Lung (tissue), 12 donors: ENCODE results near the gene AQP12A. TPM values are rescaled to one million over a fixed set of nuclear protein-coding genes. Genes with fewer than 3 reads are reported as not detected.

ENCODE experiments used
- ATAC-seq: fragments of 200-7000 bp; cut with Tn5 transposase; one replicate; pipeline ENCODE4 v1.9.1; 2020; ENCODE audit warnings: moderate number of reproducible peaks; ENCODE audit not compliant: insufficient read depth, low FRiP score
- DNase-seq, 3 donors: peaks; one replicate each; pipeline ENCODE4 v3.0.0-alpha.2; 2013 to 2017
- H3K27ac ChIP-seq, 2 donors: one replicate each; pipeline ENCODE4 v1.5.1; 2013; ENCODE audit warnings: mild to moderate bottlenecking in 2 of 2, moderate library complexity in 2 of 2, control low read depth in 1 of 2, inconsistent platforms in 1 of 2, low read depth in 1 of 2, low read length in 1 of 2
- H3K27me3 ChIP-seq, 3 donors: one replicate each; pipeline ENCODE4 v1.5.1; 2013; ENCODE audit warnings: low read length in 2 of 3; ENCODE audit not compliant: control insufficient read depth in 3 of 3, insufficient read depth in 3 of 3
- H3K36me3 ChIP-seq, 4 donors: one replicate each; pipeline ENCODE4 v1.5.1; 2013; ENCODE audit warnings: low read length in 4 of 4, mild to moderate bottlenecking in 1 of 4, moderate library complexity in 1 of 4; ENCODE audit not compliant: control insufficient read depth in 4 of 4, insufficient read depth in 4 of 4
- H3K4me1 ChIP-seq, 5 donors: one replicate each; pipeline ENCODE4 v1.5.1; 2013; ENCODE audit warnings: low read length in 5 of 5, mild to moderate bottlenecking in 2 of 5, moderate library complexity in 1 of 5; ENCODE audit not compliant: control insufficient read depth in 5 of 5, insufficient read depth in 5 of 5
- H3K4me3 ChIP-seq: one replicate; pipeline ENCODE4 v1.5.1; 2013; ENCODE audit warnings: mild to moderate bottlenecking, control low read depth, moderate library complexity
- H3K9ac ChIP-seq, 2 donors: one replicate each; pipeline ENCODE4 v1.5.1; 2013; ENCODE audit warnings: low read length in 2 of 2, control low read depth in 1 of 2; ENCODE audit not compliant: insufficient read depth in 1 of 2
- H3K9me3 ChIP-seq, 4 donors: one replicate each; pipeline ENCODE4 v1.5.1; 2013; ENCODE audit warnings: low read length in 3 of 4, mild to moderate bottlenecking in 1 of 4, moderate library complexity in 1 of 4; ENCODE audit not compliant: control insufficient read depth in 4 of 4, insufficient read depth in 3 of 4
- WGBS, 2 donors: extraction: QIAGEN DNeasy Blood & Tissue Kit; methylation state at CpG; one replicate each; pipeline ENCODE4 v1.1.7; 2013; 5-methylcytosine and 5-hydroxymethylcytosine counted together
- polyA plus RNA-seq, 2 donors: library from polyadenylated mRNA; stranded (reverse); fragments of 200-250 nt; gene quantifications; one replicate each; pipeline ENCODE4 v1.2.1, GENCODE V29; 2013
- total RNA-seq, 2 donors: library from RNA; depleted of rRNA in 1 of 2; stranded (reverse); fragments of >200 nt in 1 of 2; gene quantifications; one replicate each; pipeline ENCODE4 v1.2.1, GENCODE V29; 2014 to 2021
- TF ChIP-seq, protein P1 (sequence below): IDR thresholded peaks from 2 replicates; pipeline ENCODE4 v1.5.1; 2012; ENCODE audit warnings: mild to moderate bottlenecking; ENCODE audit errors: control extremely low read depth, extremely low read depth
- donor health status: control.
- donor health status: control.
- donor health status: Bipolar disorder and iron deficiency.
- donor health status: healthy.
- donor health status: DM: yes; HTN: yes; CAD: no.

The AQP12A gene
- total and polyA plus RNA-seq, 4 donors = not detected

- Histone ChIP-seq H3K9ac (no peak overlapping the region), H3K27ac (no peak overlapping the region), H3K4me3 (no peak overlapping the region), H3K4me1 (peaks cover 0 to 2% (median 0%) of the 10 kb centered on the region in 5 donors), H3K9me3 (peaks cover 0 to 1% (median 0%) of the 10 kb centered on the region in 4 donors), H3K27me3 (peaks cover 0 to 2% (median 0%) of the 10 kb centered on the region in 3 donors), H3K36me3 (no peaks in the 10 kb centered on the region)
- 68 to 77% methylated on average over 15 of the region's 15 CpGs for WGBS, 2 donors
- ATAC-seq (no peak), DNase-seq (no peak)
- TF ChIP-seq, protein P1, sequence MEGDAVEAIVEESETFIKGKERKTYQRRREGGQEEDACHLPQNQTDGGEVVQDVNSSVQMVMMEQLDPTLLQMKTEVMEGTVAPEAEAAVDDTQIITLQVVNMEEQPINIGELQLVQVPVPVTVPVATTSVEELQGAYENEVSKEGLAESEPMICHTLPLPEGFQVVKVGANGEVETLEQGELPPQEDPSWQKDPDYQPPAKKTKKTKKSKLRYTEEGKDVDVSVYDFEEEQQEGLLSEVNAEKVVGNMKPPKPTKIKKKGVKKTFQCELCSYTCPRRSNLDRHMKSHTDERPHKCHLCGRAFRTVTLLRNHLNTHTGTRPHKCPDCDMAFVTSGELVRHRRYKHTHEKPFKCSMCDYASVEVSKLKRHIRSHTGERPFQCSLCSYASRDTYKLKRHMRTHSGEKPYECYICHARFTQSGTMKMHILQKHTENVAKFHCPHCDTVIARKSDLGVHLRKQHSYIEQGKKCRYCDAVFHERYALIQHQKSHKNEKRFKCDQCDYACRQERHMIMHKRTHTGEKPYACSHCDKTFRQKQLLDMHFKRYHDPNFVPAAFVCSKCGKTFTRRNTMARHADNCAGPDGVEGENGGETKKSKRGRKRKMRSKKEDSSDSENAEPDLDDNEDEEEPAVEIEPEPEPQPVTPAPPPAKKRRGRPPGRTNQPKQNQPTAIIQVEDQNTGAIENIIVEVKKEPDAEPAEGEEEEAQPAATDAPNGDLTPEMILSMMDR = no peak
Observed at GRCh38 chr2:240707043-240707756, 15.5 kb downstream of the AQP12A start.

DNA sequence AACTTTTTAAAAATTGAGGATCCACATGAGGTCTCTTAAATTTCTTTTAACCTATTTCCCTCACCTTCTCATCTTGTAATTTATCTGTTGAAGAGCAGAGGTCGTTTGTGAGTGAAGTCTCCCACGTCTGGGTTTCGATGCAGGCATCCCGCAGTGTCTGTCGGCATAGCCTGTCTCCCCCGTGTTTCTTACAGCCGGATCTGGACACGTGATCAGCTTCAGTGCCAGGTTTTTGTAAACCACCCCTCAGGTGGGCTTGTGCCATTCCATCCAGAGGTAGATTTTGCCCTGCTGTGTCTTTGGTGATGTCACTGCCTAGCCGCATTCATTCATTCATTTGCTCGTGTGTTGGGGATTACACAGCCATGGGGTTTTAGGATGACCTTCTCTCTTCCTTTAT, 16.2 kb downstream of the AQP12A start:
- H3K9me3 ChIP-seq = peaks cover 0 to 1% (median 0%) of the 10 kb centered on the region in 4 donors
- H3K27me3 ChIP-seq = peaks cover 0 to 2% (median 0%) of the 10 kb centered on the region in 3 donors
- WGBS, 2 donors = 76 to 81% methylated on average over 10 of the region's 10 CpGs
- H3K4me3 ChIP-seq = no peak overlapping the region
- TF ChIP-seq, protein P1 = no peak
- H3K4me1 ChIP-seq = peaks cover 0 to 2% (median 0%) of the 10 kb centered on the region in 5 donors
- DNase-seq (no peak), ATAC-seq (no peak)
- no peaks in the 10 kb centered on the region for H3K36me3 ChIP-seq
- no peak overlapping the region for H3K27ac ChIP-seq
- H3K9ac ChIP-seq = no peak overlapping the region

- no peak overlapping the region for H3K9ac ChIP-seq
- H3K36me3 ChIP-seq = no peaks in the 10 kb centered on the region
- WGBS, 2 donors = 69 to 89% methylated on average over 7 of the region's 7 CpGs
- H3K27me3 ChIP-seq = peaks cover 0 to 2% (median 0%) of the 10 kb centered on the region in 3 donors
- H3K27ac ChIP-seq = no peak overlapping the region
- H3K4me1 ChIP-seq = peaks cover 0 to 2% (median 0%) of the 10 kb centered on the region in 5 donors
- TF ChIP-seq, protein P1 = no peak
- ATAC-seq (no peak), DNase-seq (no peak)
- H3K4me3 ChIP-seq = no peak overlapping the region
- no peaks in the 10 kb centered on the region for H3K9me3 ChIP-seq
Observed at GRCh38 chr2:240708457-240708856, 16.8 kb downstream of the AQP12A start.
